ENCODE data around the gene MAP2K1. TPM values are rescaled to one million over a fixed set of nuclear protein-coding genes. Genes with fewer than 3 reads are reported as not detected.
A peak's percentile ranks its signal among the peaks of the same experiment; 100 is the strongest.

Gene MAP2K1
- total and polyA plus RNA-seq, 2 donors (not counting 1 experiment from before 2014, with no cell fraction given) = 32.9 to 40.0 TPM

DNA sequence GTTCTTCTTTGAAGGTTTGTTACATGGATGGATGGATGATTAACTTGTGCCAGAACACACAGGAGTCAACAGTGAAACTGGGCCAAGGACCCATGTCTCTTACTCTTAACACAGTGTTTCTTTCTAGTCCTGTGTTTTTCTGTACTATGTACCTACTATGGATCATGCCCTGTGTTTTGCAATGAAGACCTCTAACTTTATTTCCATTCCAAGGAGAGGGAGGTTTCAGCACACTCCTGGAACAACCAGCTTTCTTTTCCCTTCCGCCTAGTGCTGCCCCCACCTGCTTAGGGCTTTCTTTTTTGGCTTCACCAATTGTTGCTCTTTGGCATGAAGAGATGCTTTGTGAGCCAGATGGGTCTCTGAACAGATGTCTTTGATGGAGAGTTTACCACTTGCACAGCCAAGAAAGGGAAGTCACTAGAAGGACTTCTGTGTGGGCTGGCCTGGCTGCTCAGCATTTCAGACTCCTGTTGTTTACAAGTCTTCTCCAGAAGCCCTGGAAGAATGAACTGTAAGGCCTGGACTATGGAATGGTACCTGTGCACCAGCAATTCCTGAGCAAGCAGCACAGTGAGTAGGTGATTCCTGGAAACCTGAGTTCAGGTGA, 66.4 kb downstream of the MAP2K1 start:
- Histone ChIP-seq H3K4me2 (ENCODE audit: extremely low read depth, insufficient read depth, low read length) (no peak overlapping the region), H3K27ac (ENCODE audit: insufficient read depth, low read length) (no peak overlapping the region), H3K4me3 (replicated peaks in 1 of 4; ENCODE audit: control extremely low read depth in 1 of 4, insufficient read depth in 1 of 4, low read depth in 3 of 4, low read length in 4 of 4) (no peak overlapping the region), H3K9me3 (ENCODE audit: control insufficient read depth, insufficient read depth, low read depth, low read length) (no peaks in the 10 kb centered on the region), H3K27me3 (ENCODE audit: control insufficient read depth, insufficient read depth, low read length) (no peaks in the 10 kb centered on the region), H3K9ac (ENCODE audit: insufficient read depth, low read length) (no peak overlapping the region), H3K4me1 (ENCODE audit: control insufficient read depth, extremely low read depth, insufficient read depth, low read length) (no peaks in the 10 kb centered on the region), H3K36me3 (ENCODE audit: control insufficient read depth, insufficient read depth, low read length) (no peaks in the 10 kb centered on the region), H3K79me2 (ENCODE audit: control insufficient read depth, insufficient read depth, low read length) (no peaks in the 10 kb centered on the region), H4K20me1 (ENCODE audit: control insufficient read depth, extremely low read depth, insufficient read depth, low read length) (no peaks in the 10 kb centered on the region), H2AFZ (ENCODE audit: low read length) (no peak overlapping the region)
- DNase-seq (ENCODE audit: low read depth in 2 of 2) = no peak
- TF ChIP-seq, protein P1, sequence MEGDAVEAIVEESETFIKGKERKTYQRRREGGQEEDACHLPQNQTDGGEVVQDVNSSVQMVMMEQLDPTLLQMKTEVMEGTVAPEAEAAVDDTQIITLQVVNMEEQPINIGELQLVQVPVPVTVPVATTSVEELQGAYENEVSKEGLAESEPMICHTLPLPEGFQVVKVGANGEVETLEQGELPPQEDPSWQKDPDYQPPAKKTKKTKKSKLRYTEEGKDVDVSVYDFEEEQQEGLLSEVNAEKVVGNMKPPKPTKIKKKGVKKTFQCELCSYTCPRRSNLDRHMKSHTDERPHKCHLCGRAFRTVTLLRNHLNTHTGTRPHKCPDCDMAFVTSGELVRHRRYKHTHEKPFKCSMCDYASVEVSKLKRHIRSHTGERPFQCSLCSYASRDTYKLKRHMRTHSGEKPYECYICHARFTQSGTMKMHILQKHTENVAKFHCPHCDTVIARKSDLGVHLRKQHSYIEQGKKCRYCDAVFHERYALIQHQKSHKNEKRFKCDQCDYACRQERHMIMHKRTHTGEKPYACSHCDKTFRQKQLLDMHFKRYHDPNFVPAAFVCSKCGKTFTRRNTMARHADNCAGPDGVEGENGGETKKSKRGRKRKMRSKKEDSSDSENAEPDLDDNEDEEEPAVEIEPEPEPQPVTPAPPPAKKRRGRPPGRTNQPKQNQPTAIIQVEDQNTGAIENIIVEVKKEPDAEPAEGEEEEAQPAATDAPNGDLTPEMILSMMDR (conservative IDR thresholded peaks at IDR 0.05 in 1 of 2, IDR thresholded peaks at IDR 0.05 in 1 of 2; ENCODE audit: low read depth in 1 of 2, low read length in 2 of 2) = no peak
- TF ChIP-seq EZH2 (IDR thresholded peaks at IDR 0.05; ENCODE audit: low read length, missing control alignments) = no peak

DNA sequence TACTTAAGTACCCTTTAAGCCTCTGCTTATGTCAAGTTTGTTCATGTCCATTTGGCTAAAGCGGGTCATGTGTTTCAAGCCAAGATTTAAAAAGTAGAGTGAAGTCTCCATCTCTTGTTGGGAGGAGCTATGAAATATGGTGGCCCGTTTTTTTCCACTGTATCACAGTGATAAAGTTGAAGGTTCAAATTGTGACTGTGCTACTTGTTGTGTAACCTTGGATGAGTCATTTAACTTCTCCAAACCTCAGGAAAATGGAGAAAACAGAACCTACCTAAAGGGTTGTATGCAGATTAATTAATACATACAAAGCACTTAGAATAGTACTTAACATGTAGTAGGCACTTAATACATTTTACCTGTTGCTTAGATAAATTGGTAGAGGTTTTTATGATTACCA, 67.4 kb downstream of the MAP2K1 start:
- H3K9ac ChIP-seq (ENCODE audit: insufficient read depth, low read length) = no peak overlapping the region
- TF ChIP-seq EZH2 (IDR thresholded peaks at IDR 0.05; ENCODE audit: low read length, missing control alignments) = no peak
- peak in 1 of 2 donors; percentile 16 for DNase-seq (ENCODE audit: low read depth in 2 of 2)

DNA sequence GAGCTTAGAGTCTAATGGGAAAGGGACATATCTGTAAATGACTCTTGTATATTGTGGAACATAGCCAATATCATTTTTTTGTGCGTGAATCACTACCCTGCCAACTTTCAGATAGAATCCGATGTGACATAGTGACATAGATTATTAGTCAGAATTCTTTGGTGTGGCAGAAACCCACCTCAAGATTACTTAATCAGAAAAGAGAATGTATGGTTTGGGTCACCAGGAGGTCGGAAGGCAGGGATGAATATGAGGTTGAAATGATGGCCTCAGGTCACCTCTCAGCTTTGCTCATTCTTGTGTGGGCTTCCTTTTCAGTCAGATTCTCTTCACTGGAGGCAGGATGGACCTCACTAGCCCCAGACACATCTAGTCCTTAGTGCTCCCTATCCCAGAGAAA, 69.5 kb downstream of the MAP2K1 start:
- Histone ChIP-seq H3K27me3 (ENCODE audit: control insufficient read depth, insufficient read depth, low read length) (no peaks in the 10 kb centered on the region), H3K36me3 (ENCODE audit: control insufficient read depth, insufficient read depth, low read length) (no peaks in the 10 kb centered on the region), H3K27ac (ENCODE audit: insufficient read depth, low read length) (no peak overlapping the region), H4K20me1 (ENCODE audit: control insufficient read depth, extremely low read depth, insufficient read depth, low read length) (no peaks in the 10 kb centered on the region), H3K4me3 (replicated peaks in 1 of 4; ENCODE audit: control extremely low read depth in 1 of 4, insufficient read depth in 1 of 4, low read depth in 3 of 4, low read length in 4 of 4) (no peak overlapping the region), H2AFZ (ENCODE audit: low read length) (no peak overlapping the region), H3K4me2 (ENCODE audit: extremely low read depth, insufficient read depth, low read length) (no peak overlapping the region), H3K79me2 (ENCODE audit: control insufficient read depth, insufficient read depth, low read length) (no peaks in the 10 kb centered on the region), H3K9ac (ENCODE audit: insufficient read depth, low read length) (no peak overlapping the region), H3K4me1 (ENCODE audit: control insufficient read depth, extremely low read depth, insufficient read depth, low read length) (no peaks in the 10 kb centered on the region), H3K9me3 (ENCODE audit: control insufficient read depth, insufficient read depth, low read depth, low read length) (no peaks in the 10 kb centered on the region)
- TF ChIP-seq EZH2 (IDR thresholded peaks at IDR 0.05; ENCODE audit: low read length, missing control alignments) = no peak
- TF ChIP-seq, protein P1 (conservative IDR thresholded peaks at IDR 0.05 in 1 of 2, IDR thresholded peaks at IDR 0.05 in 1 of 2; ENCODE audit: low read depth in 1 of 2, low read length in 2 of 2) = no peak
- peak in 1 of 2 donors; percentile 17 for DNase-seq (ENCODE audit: low read depth in 2 of 2)

More for the DNA sequence above, 67.4 kb downstream of the MAP2K1 start:
- Histone ChIP-seq H3K4me3 (replicated peaks in 1 of 4; ENCODE audit: control extremely low read depth in 1 of 4, insufficient read depth in 1 of 4, low read depth in 3 of 4, low read length in 4 of 4) (no peak overlapping the region), H3K4me2 (ENCODE audit: extremely low read depth, insufficient read depth, low read length) (no peak overlapping the region), H2AFZ (ENCODE audit: low read length) (no peak overlapping the region), H3K36me3 (ENCODE audit: control insufficient read depth, insufficient read depth, low read length) (no peaks in the 10 kb centered on the region), H3K9me3 (ENCODE audit: control insufficient read depth, insufficient read depth, low read depth, low read length) (no peaks in the 10 kb centered on the region), H4K20me1 (ENCODE audit: control insufficient read depth, extremely low read depth, insufficient read depth, low read length) (no peaks in the 10 kb centered on the region), H3K4me1 (ENCODE audit: control insufficient read depth, extremely low read depth, insufficient read depth, low read length) (no peaks in the 10 kb centered on the region), H3K79me2 (ENCODE audit: control insufficient read depth, insufficient read depth, low read length) (no peaks in the 10 kb centered on the region), H3K27me3 (ENCODE audit: control insufficient read depth, insufficient read depth, low read length) (no peaks in the 10 kb centered on the region), H3K27ac (ENCODE audit: insufficient read depth, low read length) (no peak overlapping the region)

All from fibroblast of lung (primary cell).